Measurements from ENCODE around the gene FREM1. TPM values are rescaled to one million over a fixed set of nuclear protein-coding genes. Genes with fewer than 3 reads are reported as not detected.

Gene FREM1
- total RNA-seq, 4 donors from 2014 or later: 1.3 to 5.0 (median 2.2) TPM

DNA sequence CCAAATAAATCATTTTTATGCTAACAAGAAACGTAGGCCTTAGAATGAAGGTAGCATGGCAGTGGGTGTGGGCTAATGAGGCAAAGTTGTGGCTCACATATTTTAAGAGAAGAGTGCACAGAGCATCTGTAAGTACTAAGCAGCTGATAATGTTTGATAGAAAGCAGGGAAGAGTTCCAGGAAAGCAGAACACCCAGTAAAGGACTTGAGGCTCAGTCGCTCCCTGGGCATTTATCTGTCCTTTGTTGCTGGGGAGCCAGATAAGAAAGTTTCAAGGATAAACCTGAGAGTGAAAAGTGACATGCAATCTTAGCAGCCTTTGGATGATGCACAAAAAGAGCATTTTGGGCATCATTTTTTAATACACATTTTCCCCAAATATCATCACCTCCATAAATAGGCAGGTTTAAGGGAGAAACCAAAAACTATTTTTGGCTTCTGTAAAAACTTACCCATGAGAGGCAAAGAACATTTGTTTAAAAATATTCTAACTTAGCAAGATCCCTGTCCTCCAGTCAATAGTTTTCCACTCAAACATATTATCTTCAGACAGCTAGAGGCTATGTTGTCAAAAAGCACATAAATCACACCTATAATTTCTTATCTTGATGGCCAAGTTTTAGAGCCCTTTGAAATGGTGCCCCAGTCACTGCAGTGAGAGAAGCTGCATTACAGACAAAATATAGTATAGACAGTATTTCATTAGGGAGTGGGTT lies 3.4 kb downstream of the FREM1 start:
- DNase-seq (ENCODE audit: low spot score) (no peak), ATAC-seq (ENCODE audit: low FRiP score) (no peak)
- TF ChIP-seq, protein P1, sequence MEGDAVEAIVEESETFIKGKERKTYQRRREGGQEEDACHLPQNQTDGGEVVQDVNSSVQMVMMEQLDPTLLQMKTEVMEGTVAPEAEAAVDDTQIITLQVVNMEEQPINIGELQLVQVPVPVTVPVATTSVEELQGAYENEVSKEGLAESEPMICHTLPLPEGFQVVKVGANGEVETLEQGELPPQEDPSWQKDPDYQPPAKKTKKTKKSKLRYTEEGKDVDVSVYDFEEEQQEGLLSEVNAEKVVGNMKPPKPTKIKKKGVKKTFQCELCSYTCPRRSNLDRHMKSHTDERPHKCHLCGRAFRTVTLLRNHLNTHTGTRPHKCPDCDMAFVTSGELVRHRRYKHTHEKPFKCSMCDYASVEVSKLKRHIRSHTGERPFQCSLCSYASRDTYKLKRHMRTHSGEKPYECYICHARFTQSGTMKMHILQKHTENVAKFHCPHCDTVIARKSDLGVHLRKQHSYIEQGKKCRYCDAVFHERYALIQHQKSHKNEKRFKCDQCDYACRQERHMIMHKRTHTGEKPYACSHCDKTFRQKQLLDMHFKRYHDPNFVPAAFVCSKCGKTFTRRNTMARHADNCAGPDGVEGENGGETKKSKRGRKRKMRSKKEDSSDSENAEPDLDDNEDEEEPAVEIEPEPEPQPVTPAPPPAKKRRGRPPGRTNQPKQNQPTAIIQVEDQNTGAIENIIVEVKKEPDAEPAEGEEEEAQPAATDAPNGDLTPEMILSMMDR (IDR thresholded peaks at IDR 0.05): no peak

DNA sequence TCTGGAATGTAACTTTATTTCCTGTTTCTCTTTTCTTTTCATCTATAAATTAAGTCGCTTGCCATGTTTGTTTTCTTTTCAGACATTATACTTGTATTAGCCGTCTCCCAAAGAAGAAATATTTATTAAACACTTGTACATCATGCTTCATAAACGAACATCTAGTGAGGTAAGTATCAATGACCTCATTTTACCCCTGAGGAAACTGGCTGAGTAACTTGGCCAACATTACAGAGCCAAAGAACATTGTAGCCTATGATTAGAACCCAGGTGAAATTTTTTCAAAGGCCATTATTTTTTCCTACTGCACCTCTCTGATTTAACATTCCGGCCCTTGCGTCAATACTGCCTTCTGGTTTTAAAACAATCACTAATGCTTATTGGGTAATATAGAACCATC lies 4.2 kb downstream of the FREM1 start:
- ATAC-seq (ENCODE audit: low FRiP score) (no peak), DNase-seq (ENCODE audit: low spot score) (no peak)
- TF ChIP-seq, protein P1 (IDR thresholded peaks at IDR 0.05): no peak

DNA sequence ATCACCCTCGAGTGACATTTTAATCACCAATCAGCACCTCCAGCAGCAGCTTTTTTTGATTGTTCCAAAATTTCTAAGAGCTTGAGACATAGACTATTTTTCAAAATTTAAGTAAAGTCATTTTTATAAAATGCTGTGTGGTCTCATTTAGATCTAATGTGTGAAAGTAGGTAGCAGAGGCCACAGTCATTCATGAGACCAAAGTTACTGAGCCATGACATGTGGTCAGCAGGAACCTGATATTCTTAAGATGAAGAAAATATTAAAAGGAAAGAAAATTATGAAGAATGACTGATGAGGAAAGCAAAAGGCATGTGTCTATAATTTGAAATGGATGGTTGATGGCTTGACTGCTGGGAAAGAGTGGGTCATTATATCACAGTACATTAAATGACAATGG lies 7.2 kb downstream of the FREM1 start:
- TF ChIP-seq, protein P1 (IDR thresholded peaks at IDR 0.05): no peak
- DNase-seq (ENCODE audit: low spot score): no peak
- no peak for ATAC-seq (ENCODE audit: low FRiP score)

DNA sequence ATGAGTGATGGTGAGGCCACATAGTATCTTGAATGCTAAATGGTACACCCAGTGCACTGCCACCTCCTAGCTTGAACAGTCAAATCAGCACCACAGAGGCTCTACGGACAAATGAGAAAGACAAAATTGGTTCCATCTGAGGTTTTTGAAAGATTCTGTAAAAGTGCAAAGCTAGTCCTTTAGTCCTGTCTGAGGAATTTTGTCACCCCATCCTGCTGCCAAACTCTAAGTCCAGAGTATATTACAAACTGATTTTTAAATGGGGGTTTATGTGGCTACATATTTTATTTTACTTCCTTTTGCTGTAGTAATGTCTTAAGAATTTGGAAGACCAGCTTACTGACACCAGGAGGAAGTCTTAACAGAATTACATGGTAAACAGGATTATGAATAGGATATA lies 7.7 kb downstream of the FREM1 start:
- TF ChIP-seq, protein P1 (IDR thresholded peaks at IDR 0.05): no peak
- DNase-seq (ENCODE audit: low spot score) (no peak), ATAC-seq (ENCODE audit: low FRiP score) (no peak)

DNA sequence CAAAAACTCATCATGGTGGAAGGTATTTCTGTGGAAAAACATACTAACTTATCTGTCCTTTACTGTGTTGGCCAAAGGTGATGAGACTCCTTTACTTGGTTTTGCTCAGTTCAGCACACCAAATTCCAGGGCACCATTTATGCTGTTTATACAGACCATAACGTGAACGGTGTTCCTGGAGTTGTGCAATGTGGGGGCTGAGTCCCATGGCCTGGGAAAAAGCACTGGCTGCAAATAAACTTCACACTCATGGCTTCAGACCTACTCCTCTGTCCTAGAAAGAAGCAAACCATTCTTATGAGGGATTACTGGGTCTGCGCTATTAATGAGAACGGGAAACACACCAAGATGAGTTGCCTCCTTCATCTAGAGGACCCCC lies 10.4 kb downstream of the FREM1 start:
- no peak for ATAC-seq (ENCODE audit: low FRiP score)
- TF ChIP-seq, protein P1 (IDR thresholded peaks at IDR 0.05): no peak
- DNase-seq (ENCODE audit: low spot score): no peak

DNA sequence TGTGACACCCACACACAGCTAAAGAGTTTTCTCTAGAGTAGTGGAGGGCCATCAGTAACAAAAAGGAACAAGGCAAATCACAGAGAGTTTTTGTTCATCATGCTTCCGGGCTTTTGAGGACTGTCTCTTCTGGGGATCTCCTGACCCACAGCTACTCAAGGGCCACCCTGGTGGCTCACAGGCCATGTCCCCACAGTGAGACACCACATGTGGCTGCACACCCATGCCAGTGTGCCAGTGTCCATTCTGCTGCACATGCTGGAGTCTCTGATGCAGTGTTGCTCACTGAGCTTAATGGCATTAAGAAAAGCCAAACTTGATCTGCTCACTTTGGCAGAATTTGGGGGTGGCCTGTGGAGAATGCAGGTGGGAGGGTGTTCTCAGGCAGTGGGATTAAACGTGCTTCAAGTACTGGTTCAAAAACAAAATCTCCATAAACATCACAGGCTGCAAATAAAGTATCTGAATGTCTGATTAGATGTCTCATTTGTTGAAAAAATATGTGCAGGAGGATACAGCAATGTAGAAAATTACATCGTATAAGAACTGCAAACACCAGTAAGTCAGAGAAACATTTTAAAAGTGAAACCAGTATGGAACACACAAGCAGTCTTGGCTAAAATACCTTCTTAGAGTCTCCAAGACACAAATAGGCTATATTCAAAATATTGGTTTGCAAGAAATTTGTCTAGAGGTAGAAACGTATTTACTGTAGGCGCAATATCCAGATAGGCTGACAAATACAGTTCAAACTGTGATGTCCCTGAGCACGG lies 11.0 kb downstream of the FREM1 start:
- ATAC-seq (ENCODE audit: low FRiP score): no peak
- TF ChIP-seq, protein P1 (IDR thresholded peaks at IDR 0.05): no peak
- no peak for DNase-seq (ENCODE audit: low spot score)

DNA sequence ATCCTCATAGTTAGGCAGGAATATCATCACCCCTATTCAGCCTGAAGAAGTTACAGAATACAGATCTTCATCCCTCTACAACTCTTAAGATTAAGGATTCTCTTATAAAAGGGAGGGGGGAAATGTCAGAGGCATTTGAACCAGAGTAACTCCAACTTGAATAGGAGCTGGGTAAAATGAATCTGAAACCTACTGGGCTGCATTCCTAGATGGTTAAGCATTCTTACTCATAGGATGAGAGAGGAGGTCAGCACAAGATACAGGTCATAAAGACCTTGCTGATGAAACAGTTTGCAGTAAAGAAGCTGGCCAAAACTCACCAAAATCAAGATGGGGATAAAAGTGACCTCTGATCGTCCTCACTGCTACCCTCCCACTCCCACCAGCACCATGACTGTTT lies 14.4 kb downstream of the FREM1 start:
- no peak for ATAC-seq (ENCODE audit: low FRiP score)
- TF ChIP-seq, protein P1 (IDR thresholded peaks at IDR 0.05): no peak

More for the DNA sequence above, 14.4 kb downstream of the FREM1 start:
- DNase-seq (ENCODE audit: low spot score): no peak
